NCI-H2081 (cell line): Measurements from ENCODE around the gene OR6B2.
"Not testable (repeated sequence)": the region's sequence is repeated elsewhere in the genome, so short reads cannot be mapped to it uniquely, and the experiment has no call there.

ENCODE experiments used
- DNase-seq, 2 experiments: peaks; one replicate each; lab custom pipeline; 2025; lab: John Stamatoyannopoulos, UW

Gene OR6B2

DNA sequence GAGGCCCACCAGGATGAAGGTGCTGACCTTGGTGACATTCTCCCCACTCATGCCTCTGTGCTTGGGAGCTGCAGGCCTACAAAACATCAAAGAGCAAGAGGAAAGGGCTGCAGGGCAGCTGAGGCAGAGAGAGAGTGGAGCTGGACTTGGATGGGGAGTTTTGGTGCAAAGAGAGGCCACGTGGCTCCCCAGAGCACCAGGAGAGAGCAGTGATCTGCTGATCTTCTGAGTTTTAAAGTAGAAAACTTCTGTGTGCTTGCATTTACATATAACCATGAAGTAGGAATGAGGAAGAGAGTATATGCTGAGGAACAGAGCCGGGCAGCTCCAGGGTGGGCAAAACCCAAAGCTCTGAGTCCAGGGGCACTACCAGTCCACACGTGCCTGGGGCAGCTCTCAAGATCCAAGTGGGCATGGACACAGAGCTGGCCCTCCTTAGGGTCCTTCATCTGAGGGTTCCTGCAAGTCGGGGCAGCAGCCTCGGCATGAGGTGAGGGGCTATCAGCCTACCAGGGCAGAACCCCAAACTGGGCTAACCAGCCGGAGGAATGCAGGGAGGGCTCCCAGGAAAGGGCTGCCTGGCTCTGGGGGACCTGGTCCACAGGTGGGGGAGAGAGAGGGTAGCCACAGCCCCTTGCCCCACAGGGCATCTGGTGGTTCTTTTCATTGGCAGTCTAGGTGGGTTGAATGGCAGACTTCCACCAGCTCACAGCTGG is at the start of gene OR6B2:
OR6B2 (minus strand) TSS at position 51 of the 716 bp plus-strand sequence; CDS start at position 51, 0 bp downstream.
- no peak for DNase-seq

DNA sequence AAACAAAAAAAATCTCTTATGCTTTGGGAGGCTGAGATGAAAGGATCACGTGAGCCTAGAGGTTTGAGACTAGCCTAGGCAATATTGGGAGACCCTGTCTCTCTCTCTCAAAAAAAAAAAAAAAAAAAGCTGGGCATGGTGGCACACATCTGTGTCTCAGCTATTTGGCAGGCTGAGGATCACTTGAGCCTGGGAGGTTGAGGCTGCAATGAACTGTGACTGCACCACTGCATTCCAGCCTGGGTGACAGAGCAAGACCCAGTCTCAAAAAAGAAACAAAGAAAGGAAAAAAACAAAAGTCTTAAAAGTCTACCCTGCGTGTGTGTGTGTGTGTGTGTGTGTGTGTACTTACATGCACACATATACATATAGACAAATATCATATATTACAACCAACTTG is 48.4 kb upstream of the OR6B2 start:
- no peak for DNase-seq

DNA sequence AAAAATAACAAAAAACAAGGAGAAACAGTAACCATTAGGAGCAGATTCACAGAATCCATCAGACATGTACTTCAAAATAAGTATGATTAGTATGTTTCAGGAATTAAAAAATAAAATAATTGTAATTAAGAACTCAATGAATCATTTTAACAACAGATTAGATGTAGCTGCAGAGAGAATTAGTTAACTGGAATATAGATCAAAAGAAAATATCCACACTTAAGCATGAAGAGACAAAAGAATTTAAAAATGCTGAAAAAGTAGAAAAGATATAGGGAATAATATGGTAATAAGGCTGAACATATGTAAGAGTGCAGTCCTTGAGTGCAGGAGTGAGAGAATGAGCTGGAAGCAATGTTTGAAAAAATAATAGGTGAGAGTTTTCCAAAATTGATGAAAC is 47.2 kb upstream of the OR6B2 start:
- DNase-seq: no peak

GRCh38 chr2:240074545-240074944 is 44.3 kb upstream of the OR6B2 start:
- no peak for DNase-seq

DNA sequence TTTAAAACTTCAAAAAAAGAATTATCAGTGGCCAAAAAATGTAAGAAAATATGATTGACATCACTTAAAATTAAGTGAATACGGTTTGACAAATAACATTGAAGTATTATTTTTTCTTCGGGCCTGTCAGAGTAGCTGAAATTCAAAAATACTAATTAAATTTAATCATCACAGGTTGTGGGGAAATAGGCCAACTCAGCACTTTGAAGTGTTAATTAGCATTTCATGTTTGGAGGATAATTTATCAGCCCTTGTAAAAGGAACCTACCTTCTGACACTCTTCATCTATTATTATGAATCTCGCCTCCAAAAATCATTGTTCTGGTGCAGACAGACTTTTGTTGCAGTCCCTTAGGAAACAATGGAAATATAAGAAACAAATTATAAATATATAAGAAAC is 40.7 kb upstream of the OR6B2 start:
- DNase-seq: no peak

DNA sequence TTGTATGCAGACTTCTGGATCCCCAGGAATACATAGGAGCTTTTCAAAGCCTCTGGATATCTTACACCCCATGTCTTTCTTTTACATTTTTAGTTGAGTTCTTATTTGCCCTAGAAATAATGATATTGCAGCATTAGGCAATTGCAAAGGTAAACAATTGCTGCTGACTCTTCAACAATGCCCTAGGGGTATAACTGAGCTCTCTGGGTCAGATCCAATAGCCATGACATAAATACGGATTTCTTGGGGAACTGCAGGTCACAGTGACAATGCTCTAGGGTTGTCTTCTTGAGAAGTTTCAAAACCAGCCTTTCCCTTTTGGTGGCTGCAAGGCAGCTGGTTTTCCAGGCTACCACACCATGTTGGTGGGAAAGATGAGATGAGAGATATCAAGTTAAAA is 39.6 kb upstream of the OR6B2 start:
- no peak for DNase-seq

DNA sequence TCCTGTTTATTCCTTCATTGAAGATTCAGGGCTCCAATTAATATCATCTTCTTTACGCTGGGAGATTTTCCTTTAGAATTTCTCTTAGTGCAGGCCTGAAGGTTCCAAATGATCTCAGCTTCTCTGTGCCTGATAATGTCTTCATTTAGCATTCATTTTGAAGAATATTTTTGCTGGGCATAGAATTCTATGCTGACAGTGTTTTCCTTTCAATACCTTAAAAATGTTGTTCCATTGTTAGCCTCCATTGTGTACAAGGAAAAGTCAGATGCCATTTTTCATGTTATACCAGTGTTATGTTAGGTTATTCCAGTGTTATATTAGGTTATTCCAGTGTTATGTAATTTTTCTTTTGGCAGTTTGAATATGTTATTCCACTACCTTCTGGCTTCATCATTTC is 38.0 kb upstream of the OR6B2 start:
- no peak for DNase-seq

DNA sequence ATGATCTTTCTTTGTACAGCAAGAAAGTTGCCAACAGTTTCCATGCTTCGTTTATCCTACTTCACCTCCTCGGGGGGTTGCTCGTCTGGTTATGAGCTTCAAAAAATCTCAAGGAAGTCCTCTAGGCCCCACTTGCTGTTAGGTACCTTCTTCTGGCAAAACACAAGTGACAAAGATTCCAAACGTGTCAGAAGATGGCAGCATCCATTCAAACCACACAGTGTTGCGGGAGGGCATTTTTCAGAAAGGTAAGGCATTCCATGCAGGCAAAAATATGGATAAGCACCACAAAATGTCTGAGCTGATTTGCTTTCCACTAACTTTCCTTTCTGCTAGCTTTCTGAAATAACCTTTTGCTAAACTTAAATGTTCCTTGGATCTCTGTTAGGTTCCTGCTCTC is 36.3 kb upstream of the OR6B2 start:
- no peak for DNase-seq

DNA sequence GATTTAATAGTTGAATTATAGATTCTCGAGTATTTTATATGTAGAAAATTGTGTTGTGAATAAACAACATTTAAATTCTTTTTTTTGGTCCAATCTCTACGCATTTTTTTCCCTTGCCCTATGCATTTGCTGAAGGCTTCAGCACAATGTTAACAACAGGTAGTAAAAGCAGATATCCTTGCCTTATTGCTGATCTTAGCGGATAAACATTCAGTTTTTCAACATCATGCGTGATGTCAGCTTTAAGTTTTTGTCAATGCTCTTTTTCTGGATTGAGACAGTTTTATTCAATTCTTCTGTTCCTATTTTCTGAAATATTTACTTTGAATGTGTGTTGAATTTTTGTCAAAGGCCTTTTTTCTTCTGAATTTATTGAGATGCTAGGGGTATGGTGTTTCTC is 34.7 kb upstream of the OR6B2 start:
- no peak for DNase-seq

GRCh38 chr2:240060977-240061591 is 30.9 kb upstream of the OR6B2 start:
- peak; percentile 7 to 50 for DNase-seq

- DNase-seq: no peak
Observed at GRCh38 chr2:240056678-240057077, 26.4 kb upstream of the OR6B2 start.

- no peak for DNase-seq
Observed at GRCh38 chr2:240055177-240055917, 25.1 kb upstream of the OR6B2 start.

DNA sequence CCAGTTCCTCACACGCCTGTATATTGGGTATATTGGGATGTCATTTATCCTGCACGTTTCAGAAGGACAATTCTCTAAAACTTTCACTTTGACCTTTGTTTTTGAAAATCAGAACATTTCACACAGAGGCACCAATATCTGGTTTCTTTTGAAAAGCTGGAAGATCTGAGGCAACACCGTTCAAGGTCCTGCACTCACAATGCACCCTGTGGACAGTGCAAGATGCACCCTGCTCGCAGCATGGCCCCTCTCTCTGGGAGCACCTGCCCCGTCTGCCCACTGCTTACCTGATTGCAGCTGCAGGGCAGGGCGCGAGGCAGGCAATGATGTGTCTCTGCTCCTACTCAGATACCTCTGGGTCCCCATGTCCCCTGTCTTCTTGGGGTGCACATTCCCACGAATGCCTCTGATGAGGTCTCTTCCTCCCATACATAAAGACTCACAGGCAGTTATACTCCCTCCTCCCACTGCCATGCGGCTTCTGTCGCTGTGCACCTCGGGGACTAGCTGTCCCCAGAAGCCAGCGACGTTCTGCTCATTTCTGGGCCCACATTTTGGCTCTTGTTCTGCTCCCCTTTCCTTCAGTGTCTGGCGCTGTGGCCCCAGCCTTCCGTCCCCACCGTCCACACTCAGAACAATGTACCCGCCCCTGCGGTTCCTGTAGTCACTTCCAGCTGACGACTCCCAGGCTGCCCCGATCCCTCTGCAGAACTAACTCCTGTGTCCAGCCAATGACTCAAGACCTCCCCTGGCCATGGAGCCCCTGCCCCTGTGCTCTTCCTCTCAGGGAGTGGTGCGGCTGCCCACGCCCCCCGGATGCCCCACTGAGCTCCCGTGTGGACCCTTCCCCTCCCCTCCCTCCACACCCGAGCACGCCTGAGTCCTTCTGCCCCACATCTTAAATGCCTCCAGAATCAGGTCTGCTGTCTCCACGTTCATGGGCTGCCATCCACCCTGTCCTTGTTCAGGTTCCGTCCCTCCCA is 23.2 kb upstream of the OR6B2 start, which contains the start of gene OR6B3:
OR6B3 (minus strand) TSS at position 349 of the 983 bp plus-strand sequence.
- DNase-seq: no peak

GRCh38 chr2:240052524-240052923 is 22.3 kb upstream of the OR6B2 start:
- no peak for DNase-seq

- no peak for DNase-seq
Observed at GRCh38 chr2:240051697-240052096, 21.5 kb upstream of the OR6B2 start.

GRCh38 chr2:240050278-240050677 is 20.0 kb upstream of the OR6B2 start:
- DNase-seq: no peak

GRCh38 chr2:240048237-240048636 is 18.0 kb upstream of the OR6B2 start:
- DNase-seq: no peak

- DNase-seq: no peak
Observed at GRCh38 chr2:240045098-240045497, 14.9 kb upstream of the OR6B2 start.

- not testable (repeated sequence) for DNase-seq
Observed at GRCh38 chr2:240044096-240044495, 13.9 kb upstream of the OR6B2 start.

DNA sequence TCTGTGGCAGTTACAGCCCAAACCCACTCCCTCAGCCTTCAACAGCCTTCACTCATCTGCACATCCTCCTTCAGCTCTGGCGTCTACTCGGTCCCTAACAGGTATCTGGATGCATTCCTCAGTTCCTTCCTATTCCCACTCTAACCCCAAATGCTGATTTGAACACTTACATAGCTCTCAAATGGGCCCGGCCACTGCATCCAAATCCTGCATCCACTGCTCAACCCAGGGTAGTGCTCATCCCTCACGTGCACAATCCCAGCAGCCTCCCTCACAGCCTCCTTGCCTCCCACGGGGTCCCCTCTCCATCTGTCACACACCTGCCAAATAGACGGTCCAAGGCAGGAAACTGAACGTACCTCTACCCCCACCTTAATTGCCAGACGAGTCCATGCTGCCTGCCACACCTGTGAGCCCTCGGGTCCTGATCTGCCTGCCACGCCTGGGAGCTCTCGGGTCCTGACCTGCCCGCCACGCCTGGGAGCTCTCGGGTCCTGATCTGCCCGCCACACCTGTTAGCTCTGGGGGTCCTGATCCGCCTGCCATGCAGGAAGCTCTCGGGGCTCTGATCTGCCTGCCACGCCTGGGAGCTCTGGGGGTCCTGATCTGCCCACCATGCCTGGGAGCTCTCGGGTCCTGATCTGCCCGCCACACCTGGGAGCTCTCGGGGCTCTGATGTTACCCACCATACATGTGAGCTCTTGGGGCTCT is 13.2 kb upstream of the OR6B2 start:
- no peak for DNase-seq

- no peak for DNase-seq
Observed at GRCh38 chr2:240042740-240043139, 12.5 kb upstream of the OR6B2 start.
